ENCODE results near the gene VAV3.

Gene VAV3

GRCh38 chr1:107710005-107710404 is 255.0 kb downstream of the VAV3 start:
- H3K27me3 ChIP-seq (ENCODE audit: insufficient read depth, poor library complexity, severe bottlenecking): no peaks in the 10 kb centered on the region
- no peak overlapping the region for H3K27ac ChIP-seq (replicated peaks)
- H3K4me3 ChIP-seq (replicated peaks; ENCODE audit: insufficient read depth, low read length): no peak overlapping the region
- no peak for DNase-seq (ENCODE audit: low read depth in 1 of 2, low spot score in 1 of 2)
- TF ChIP-seq CTCF (IDR thresholded peaks at IDR 0.05; ENCODE audit: insufficient read depth, low read length): no peak
- TF ChIP-seq REST (IDR thresholded peaks at IDR 0.05; ENCODE audit: insufficient replicate concordance, low read depth): no peak
- TF ChIP-seq GABPA (IDR thresholded peaks at IDR 0.05; ENCODE audit: low read depth): no peak
- no peak for TF ChIP-seq SPI1 (IDR thresholded peaks at IDR 0.05; ENCODE audit: borderline replicate concordance, low read depth)
- TF ChIP-seq POLR2AphosphoS5 (IDR thresholded peaks at IDR 0.05; ENCODE audit: low read depth): no peak

- no peaks in the 10 kb centered on the region for H3K27me3 ChIP-seq (ENCODE audit: insufficient read depth, poor library complexity, severe bottlenecking)
- no peak overlapping the region for H3K27ac ChIP-seq (replicated peaks)
- DNase-seq (ENCODE audit: low read depth in 1 of 2, low spot score in 1 of 2): no peak
- TF ChIP-seq GABPA (IDR thresholded peaks at IDR 0.05; ENCODE audit: low read depth) (no peak), CTCF (IDR thresholded peaks at IDR 0.05; ENCODE audit: insufficient read depth, low read length) (no peak), SPI1 (IDR thresholded peaks at IDR 0.05; ENCODE audit: borderline replicate concordance, low read depth) (no peak), REST (IDR thresholded peaks at IDR 0.05; ENCODE audit: insufficient replicate concordance, low read depth) (no peak), POLR2AphosphoS5 (IDR thresholded peaks at IDR 0.05; ENCODE audit: low read depth) (no peak)
- H3K4me3 ChIP-seq (replicated peaks; ENCODE audit: insufficient read depth, low read length): no peak overlapping the region
Observed at GRCh38 chr1:107707111-107707510, 257.9 kb downstream of the VAV3 start.

GRCh38 chr1:107706182-107706581 is 258.8 kb downstream of the VAV3 start:
- H3K27me3 ChIP-seq (ENCODE audit: insufficient read depth, poor library complexity, severe bottlenecking): no peaks in the 10 kb centered on the region
- no peak overlapping the region for H3K27ac ChIP-seq (replicated peaks)
- H3K4me3 ChIP-seq (replicated peaks; ENCODE audit: insufficient read depth, low read length): no peak overlapping the region
- no peak for DNase-seq (ENCODE audit: low read depth in 1 of 2, low spot score in 1 of 2)
- TF ChIP-seq POLR2AphosphoS5 (IDR thresholded peaks at IDR 0.05; ENCODE audit: low read depth) (no peak), CTCF (IDR thresholded peaks at IDR 0.05; ENCODE audit: insufficient read depth, low read length) (no peak)

GRCh38 chr1:107704911-107705310 is 260.1 kb downstream of the VAV3 start:
- no peak overlapping the region for H3K4me3 ChIP-seq (replicated peaks; ENCODE audit: insufficient read depth, low read length)
- DNase-seq (ENCODE audit: low read depth in 1 of 2, low spot score in 1 of 2): no peak
- H3K27me3 ChIP-seq (ENCODE audit: insufficient read depth, poor library complexity, severe bottlenecking): no peaks in the 10 kb centered on the region
- TF ChIP-seq REST (IDR thresholded peaks at IDR 0.05; ENCODE audit: insufficient replicate concordance, low read depth): no peak
- no peak overlapping the region for H3K27ac ChIP-seq (replicated peaks)
